Measurements from ENCODE around the gene ANKZF1.
"Not testable (repeated sequence)": the region's sequence is repeated elsewhere in the genome, so short reads cannot be mapped to it uniquely, and the experiment has no call there.

The ANKZF1 gene, protein sequence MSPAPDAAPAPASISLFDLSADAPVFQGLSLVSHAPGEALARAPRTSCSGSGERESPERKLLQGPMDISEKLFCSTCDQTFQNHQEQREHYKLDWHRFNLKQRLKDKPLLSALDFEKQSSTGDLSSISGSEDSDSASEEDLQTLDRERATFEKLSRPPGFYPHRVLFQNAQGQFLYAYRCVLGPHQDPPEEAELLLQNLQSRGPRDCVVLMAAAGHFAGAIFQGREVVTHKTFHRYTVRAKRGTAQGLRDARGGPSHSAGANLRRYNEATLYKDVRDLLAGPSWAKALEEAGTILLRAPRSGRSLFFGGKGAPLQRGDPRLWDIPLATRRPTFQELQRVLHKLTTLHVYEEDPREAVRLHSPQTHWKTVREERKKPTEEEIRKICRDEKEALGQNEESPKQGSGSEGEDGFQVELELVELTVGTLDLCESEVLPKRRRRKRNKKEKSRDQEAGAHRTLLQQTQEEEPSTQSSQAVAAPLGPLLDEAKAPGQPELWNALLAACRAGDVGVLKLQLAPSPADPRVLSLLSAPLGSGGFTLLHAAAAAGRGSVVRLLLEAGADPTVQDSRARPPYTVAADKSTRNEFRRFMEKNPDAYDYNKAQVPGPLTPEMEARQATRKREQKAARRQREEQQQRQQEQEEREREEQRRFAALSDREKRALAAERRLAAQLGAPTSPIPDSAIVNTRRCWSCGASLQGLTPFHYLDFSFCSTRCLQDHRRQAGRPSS

DNA sequence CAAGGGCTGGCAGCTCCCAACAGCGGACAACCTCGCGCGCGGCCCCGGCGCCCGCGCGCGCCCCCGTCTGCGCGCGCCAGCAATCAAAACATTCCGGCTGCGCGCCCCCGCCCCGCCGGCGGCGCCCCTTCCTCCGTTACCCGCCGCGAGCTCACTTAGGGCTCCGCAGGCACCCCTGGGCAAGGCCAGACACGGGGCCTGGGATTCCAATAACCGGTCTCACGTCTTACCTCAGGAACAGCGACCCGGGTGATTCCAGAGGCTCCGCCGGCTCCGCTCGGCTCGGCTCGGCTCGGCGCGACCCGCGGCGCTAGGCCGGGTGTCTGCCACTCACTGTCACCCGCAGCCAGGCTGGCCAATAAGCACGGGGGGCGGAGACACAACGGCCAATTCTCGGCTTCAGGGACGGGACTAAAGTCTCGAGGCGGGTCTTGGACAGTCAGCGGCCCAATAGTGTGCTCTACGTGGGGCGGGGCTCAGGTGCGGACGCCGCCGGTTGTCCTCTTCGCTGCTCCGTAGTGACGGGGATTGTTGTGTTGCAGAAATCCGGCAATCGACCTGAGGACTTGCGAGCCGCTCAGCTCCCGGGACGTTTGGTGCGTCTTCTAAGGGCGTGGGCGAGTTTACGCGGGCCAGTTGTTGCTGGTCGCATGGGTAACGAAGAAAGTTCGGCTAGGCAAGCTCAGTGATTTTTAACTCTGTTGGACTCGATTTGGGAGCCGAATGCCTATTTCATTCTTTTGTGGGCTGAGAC lies at the start of gene ANKZF1, which contains the start of gene ATG9A:
ANKZF1 (plus strand) TSS at position 502 of the 754 bp plus-strand sequence. CDS start 452 bp downstream, outside the sequence.
ATG9A (minus strand) TSS at position 332 of the 754 bp plus-strand sequence. CDS start 1,612 bp downstream, outside the sequence.
- DNase-seq, result peak; percentile 96

DNA sequence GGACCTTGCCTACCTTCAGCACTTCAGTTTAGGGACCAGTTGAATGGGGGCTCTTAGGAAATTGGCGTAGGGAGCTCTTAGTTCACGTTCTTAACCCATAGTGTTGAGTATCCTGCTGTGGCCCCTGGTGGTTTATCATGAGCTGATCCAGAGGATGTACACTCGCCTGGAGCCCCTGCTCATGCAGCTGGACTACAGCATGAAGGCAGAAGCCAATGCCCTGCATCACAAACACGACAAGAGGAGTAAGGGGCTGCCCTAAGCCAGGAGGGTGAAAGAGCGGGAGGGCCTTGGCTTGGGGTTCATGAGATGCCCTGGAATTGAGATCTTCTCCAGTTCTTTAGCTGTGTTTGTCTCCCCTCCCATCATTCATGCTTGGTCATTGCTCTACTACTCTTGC lies 48.6 kb upstream of the ANKZF1 start:
- no peak for DNase-seq

DNA sequence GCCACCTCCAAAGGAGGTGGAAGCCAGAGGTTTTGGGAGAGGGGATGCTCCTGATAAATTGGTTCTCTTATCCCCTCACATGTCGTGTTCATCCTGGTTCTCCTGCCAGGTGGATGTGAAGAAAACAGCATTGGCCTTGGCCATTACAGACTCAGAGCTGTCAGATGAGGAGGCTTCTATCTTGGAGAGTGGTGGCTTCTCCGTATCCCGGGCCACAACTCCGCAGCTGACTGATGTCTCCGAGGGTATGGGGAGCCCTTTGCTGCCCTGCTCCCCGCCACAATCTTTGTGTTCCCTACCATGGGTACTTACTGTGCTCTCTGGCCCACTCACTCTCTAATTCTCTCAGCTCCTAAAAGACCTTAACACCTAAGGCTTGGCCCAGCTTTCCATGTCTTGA lies 48.1 kb upstream of the ANKZF1 start:
- no peak for DNase-seq

DNA sequence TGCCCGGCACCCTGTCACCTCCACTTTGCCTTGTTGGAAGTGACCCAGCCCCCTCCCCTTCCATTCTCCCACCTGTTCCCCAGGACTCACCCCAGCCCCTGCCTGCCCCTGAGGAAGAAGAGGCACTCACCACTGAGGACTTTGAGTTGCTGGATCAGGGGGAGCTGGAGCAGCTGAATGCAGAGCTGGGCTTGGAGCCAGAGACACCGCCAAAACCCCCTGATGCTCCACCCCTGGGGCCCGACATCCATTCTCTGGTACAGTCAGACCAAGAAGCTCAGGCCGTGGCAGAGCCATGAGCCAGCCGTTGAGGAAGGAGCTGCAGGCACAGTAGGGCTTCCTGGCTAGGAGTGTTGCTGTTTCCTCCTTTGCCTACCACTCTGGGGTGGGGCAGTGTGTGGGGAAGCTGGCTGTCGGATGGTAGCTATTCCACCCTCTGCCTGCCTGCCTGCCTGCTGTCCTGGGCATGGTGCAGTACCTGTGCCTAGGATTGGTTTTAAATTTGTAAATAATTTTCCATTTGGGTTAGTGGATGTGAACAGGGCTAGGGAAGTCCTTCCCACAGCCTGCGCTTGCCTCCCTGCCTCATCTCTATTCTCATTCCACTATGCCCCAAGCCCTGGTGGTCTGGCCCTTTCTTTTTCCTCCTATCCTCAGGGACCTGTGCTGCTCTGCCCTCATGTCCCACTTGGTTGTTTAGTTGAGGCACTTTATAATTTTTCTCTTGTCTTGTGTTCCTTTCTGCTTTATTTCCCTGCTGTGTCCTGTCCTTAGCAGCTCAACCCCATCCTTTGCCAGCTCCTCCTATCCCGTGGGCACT lies 47.1 kb upstream of the ANKZF1 start:
- no peak for DNase-seq

DNA sequence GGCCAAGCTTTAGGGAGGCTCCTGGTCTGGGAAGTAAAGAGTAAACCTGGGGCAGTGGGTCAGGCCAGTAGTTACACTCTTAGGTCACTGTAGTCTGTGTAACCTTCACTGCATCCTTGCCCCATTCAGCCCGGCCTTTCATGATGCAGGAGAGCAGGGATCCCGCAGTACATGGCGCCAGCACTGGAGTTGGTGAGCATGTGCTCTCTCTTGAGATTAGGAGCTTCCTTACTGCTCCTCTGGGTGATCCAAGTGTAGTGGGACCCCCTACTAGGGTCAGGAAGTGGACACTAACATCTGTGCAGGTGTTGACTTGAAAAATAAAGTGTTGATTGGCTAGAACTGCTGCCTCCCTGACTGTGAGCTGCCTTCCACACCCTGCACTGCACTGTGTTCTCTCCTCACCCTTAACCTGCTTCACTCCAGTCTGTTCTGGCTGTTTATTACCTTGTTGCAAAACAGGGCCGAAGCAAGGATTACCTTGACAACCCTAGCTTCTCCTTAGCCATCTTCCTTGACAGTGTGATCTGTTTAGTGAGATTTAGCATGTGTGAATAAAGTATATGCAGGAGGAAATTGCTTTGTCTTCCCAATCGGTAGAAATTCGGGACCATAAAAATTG lies 46.3 kb upstream of the ANKZF1 start:
- DNase-seq, result no peak

DNA sequence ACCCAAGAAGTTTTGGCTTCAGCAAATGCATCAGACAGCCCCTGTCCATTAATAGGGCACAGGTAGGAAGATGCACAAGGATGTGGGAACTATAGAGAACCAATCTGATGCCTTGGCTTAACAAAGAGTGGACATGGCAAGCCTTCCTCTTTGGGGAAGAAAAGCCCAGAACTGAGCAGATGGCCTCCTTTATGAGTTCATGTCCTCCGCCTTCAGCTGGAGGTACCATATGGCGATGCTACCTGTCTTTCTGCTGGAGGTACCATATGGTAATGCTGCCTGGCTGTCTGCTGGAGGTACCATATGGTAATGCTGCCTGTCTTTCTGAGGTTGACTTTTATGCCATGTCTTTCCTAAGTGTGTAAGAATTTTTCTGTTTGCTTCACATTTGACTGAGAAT lies 45.5 kb upstream of the ANKZF1 start:
- no peak for DNase-seq

DNA sequence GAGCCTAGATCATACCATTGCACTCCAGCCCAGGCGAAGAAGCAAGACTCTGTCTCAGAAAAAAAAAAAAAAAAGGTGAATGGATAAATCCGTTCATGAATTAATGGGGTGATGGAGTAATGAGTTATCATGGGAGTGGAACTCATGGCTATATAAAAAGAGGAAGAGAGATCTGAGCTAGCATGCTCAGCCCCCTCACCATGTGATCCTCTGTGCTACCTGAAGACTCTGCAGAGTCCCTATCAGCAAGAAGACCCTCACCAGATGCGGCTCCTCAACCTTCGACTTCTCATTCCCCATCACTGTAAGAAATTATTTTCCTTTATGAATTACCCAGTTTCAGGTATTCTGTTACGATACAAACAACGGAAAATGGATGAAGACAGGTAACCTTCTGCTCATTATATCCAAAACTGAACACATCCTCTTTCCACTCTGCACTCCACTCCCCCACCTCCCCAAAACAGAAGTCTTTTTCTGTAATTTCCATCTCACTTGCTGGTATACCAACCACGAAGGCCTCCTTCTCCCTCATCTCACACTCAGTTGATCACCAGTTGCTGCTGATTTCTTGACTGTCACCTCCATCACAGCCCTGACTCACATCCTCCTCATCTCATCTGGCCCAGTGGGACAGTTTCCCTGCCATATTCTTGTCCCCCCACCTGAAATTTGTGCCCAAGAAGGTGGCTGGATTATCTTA lies 42.7 kb upstream of the ANKZF1 start:
- DNase-seq, result no peak

DNA sequence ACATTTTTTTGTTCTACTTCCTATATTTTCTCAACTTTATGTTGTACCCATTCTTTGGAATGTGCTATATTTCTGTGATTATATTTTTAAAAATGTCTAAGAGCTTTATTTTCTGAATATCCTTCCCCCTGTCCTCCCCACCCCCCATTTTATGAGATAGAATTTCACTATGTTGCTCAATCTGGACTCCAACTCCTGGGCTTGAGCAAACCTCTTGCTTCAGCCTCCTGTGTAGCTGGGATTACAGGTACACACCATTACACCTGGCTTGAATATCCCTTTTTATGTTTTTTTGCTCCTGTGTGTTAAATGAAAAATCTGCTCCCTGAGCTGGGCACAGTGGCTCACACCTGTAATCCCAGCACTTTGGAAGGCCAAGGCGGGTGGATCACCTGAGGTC lies 32.2 kb upstream of the ANKZF1 start:
- DNase-seq, result no peak

DNA sequence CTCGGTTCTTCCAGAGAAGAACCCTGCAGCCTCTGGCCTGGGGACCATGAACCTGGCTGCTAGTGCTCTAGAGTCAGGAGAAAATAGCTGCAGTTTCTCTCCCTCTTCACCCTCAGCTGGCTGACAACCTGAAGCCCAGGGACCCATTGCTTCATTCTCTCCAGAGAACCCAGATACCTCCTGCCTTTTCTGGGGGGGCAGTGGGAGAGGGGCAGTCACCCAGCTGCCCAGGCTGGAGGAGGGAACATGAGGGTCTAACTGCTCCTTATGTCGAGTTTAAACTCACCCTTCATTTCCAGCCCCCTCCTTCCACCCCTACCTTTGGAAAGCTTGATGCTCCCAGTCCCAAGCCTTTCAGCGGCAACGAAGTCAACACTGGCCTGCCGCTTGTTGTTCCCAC lies 30.6 kb upstream of the ANKZF1 start:
- no peak for DNase-seq

DNA sequence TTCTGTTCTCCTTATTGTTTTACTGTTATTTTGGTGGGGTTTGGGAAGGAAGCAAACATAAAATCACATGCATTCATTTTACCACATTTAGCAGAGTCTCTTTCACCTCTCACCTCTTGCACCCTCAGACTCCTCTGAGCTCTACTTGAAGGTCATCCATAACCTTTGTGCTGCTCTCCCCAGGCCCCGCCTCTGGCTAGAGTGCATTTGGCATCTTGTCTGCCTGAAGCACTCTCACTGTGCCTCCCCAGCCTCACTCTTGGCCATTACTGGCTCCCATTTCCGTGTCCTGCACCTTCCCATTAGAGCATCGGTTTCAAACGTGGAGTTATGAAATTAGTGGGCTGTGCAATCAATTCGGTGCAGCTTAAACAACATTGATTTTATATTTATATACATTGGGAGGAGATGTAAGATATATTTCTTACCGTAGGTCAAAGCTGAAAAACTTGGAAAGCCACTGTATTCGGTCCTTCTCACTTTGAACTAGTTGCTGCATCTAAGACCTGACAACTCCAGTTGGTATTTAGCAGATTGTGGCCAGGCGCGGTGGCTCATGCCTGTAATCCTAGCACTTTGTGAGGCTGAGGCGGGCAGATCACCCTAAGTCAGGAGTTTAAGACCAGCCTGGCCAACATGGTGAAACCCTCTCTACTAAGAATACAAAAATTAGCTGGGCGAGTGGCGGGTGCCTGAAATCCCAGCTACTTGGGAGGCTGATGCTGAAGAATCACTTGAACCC lies 30.0 kb upstream of the ANKZF1 start:
- no peak for DNase-seq

DNA sequence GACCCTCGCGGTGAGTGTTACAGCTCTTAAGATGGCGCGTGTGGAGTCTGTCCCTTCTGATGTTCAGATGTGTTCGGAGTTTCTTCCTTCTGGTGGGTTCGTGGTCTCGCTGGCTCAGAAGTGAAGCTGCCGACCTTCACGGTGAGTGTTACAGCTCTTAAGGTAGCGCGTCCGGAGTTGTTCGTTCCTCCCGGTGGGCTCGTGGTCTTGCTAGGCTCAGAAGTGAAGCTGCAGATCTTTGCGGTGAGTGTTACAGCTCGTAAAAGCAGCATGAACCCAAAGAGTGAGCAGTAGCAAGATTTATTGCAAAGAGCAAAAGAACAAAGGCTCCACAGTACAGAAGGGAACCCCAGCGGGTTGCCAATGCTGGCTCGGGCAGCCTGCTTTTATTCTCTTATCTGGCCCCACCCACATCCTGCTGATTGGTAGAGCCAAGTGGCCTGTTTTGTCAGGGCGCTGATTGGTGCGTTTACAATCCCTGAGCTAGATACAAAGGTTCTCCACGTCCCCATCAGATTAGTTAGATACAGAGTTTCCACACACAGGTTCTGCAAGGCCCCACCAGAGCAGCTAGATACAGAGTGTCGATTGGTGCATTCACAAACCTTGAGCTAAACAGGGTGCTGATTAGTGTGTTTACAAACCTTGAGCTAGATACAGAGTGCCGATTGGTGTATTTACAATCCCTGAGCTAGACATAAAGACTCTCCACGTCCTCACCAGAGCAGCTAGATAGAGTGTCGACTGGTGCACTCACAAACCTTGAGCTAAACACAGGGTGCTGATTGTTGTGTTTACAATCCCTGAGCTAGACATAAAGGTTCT lies 28.9 kb upstream of the ANKZF1 start:
- not testable (repeated sequence) for DNase-seq

DNA sequence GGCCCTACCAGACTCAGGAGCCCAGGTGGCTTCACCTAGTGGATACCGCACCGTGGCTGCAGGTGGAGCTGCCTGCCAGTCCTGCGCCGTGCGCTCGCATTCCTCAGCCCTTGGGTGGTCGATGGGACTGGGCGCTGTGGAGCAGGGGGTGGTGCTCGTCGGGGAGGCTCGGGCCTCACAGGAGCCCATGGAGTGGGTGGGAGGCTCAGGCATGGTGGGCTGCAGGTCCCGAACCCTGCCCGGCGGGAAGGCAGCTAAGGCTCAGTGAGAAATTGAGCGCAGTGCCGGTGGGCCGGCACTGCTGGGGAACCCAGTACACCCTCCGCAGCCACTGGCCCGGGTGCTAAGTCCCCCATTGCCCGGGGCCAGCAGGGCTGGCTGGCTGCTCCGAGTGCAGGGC lies 28.3 kb upstream of the ANKZF1 start:
- DNase-seq, result not testable (repeated sequence)

DNA sequence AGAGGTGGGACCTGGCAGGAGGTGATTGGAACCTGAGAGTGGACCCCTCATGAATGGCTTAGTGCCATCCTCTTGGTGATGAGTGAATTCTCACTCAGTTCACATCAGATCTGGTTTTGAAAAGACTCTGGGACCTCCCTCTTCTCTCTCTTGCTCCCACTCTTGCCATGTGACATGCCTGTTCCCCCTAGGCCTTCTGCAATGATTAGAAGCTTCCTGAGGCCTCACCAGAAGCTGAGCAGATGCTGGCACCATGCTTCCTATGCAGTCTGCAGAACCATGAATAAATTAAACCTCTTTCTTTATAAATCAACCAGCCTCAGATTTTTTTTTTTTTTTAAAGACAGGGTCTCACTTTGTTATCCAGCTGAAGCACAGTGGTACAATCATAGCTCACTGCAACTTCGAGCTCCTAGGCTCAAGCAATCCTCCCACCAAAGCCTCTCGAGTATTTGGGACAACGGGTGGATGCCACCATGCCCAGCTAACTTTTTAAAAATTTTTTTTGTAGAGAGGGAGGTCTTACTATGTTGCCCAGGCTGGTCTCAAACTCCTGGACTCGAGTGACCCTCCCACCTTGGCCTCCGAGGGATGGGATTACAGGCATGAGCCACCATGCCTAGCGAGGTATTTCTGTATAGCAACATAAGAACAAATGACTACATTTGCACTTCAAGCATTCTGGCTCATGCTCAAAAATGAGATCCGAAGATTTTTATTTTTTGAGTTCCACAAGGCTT lies 25.0 kb upstream of the ANKZF1 start:
- no peak for DNase-seq

DNA sequence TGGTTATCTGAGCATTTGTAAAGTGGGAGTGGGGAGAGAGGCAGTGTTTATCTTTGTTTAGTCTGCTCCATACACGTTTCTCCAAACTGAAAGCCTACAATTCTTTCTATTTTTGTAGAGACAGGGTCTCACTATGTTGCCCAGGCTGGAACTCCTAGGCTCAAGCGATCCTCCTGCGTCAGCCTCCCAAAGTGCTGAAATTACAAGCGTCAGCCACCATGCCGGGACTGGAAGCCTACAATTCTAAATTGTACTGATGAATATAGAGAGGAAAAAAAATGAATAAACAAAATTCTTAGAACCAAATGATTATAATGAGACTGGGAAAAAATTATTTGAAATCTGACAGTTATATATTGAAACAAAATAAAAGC lies 24.5 kb upstream of the ANKZF1 start:
- no peak for DNase-seq

DNA sequence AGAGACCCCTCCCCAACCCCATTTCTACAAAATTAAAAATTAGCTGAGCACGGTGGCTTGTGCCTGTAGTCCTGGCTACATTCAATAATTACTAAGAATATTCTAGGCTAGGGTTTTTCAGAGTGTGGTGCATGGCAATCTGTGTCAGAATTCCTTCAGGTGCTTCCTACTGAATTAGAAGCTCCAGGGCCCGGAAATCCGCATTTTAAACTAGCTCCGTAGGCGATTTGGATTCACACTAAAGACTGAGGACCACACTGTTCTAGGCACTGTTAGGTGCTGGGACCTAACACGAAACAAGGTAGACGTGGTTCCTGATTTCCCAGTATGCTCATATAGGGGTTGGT lies 23.7 kb upstream of the ANKZF1 start:
- DNase-seq, result no peak

DNA sequence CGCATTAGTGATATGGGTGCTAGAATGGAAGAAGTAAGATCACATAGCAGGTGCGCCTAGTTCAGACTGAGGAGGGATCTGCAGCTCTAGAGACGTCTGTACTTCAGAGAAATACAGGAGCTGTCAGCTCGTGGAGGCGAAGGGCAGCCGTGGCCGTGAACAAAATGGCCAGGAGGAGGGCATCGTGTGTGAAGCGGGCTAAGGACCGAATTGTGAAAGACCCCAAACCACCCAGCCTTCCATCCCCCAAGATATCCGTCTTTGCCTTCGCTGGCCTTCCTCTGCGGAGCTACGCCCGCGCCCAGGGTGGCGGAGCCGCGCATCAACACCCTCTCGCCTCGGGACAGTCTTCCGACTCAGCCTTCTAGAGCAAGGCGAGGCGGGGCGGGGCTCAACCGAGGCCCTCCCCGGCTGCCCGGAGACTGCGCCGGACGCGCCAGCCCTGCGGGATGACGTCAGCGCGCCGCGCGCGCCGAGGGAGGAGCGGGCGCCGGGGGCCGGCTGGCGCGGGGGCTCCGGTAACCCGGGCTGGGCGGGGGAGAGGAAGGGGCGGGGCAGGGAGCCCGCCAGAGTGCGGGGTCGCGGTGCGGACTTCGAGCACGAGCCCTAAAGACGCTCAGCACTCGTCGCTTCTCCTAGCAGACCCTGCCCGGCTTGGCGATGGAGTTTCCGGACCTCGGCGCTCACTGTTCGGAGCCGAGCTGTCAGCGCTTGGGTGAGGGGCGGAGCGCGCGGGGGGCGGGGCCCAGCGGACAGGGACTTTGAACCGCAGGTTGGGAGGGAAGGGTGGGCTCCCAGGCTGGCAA lies 23.1 kb upstream of the ANKZF1 start, which contains the start of gene ZFAND2B:
ZFAND2B (plus strand) TSS at position 455 of the 806 bp plus-strand sequence; CDS start at position 661, 206 bp downstream.
- peak; percentile 97 for DNase-seq

DNA sequence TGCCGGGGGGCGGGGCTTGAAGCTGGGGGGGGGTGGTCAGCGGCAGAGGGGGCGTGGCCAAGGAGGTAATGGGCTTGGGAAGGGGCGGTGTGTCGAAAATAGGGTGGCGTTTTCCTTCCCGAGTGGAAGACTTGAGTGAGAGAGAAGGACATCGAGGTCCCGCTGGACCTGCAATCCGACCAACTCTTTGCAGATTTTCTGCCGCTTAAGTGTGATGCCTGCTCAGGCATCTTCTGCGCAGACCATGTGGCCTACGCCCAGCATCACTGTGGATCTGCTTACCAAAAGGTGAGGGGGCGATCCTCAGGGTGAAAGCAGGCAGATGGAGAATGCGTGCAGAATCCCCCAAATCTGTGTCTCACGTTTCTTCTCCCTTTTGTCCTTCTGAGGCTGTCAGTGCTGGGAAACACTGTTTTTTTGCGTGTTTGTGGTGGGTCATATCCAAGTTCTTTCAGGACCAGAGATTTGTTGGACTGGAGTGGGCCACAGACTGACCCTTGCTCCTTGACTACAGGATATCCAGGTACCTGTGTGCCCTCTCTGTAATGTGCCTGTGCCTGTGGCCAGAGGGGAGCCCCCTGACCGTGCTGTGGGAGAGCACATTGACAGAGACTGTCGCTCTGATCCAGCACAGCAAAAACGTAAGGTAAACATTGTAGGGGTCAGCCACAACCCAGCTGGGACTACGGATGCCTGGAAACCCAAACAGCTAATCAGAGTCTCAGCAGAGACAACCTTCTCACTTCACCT lies 22.3 kb upstream of the ANKZF1 start:
- DNase-seq, result no peak
